Upper lobe of left lung (tissue), 6 donors: ENCODE measurements around the gene SPATS2. TPM values are rescaled to one million over a fixed set of nuclear protein-coding genes. Genes with fewer than 3 reads are reported as not detected.
A peak's percentile ranks its signal among the peaks of the same experiment; 100 is the strongest.

Source experiments
- ATAC-seq, 2 donors: fragments of 200-7000 bp; cut with Tn5 transposase; one replicate each; pipeline ENCODE4 v1.9.1; 2022; ENCODE audit warnings: mild to moderate bottlenecking in 2 of 2, moderate library complexity in 2 of 2; ENCODE audit not compliant: low FRiP score in 2 of 2
- DNase-seq, 2 donors: peaks; one replicate each; pipeline ENCODE4 v3.0.0-alpha.2; 2019 to 2020
- H3K27ac ChIP-seq, 4 donors: fragments of 200-600 bp; sonication (generic); one replicate each; pipeline ENCODE4 v1.5.1; 2016 to 2019
- H3K27me3 ChIP-seq, 4 donors: fragments of 200-600 bp; sonication (generic); one replicate each; pipeline ENCODE4 v1.5.1; 2017 to 2019
- H3K36me3 ChIP-seq, 4 donors: fragments of 200-600 bp; sonication (generic); one replicate each; pipeline ENCODE4 v1.5.1; 2016 to 2019
- H3K4me1 ChIP-seq, 4 donors: fragments of 200-600 bp; sonication (generic); one replicate each; pipeline ENCODE4 v1.5.1; 2018 to 2019
- H3K4me3 ChIP-seq, 4 donors: fragments of 200-600 bp; sonication (generic); one replicate each; pipeline ENCODE4 v1.5.1; 2017 to 2019; ENCODE audit warnings: mild to moderate bottlenecking in 2 of 4, moderate library complexity in 1 of 4
- H3K9me3 ChIP-seq, 4 donors: fragments of 200-600 bp; sonication (generic); one replicate each; pipeline ENCODE4 v1.5.1; 2018 to 2019
- CTCF ChIP-seq, 6 experiments: fragments of 450-650 bp in 4 of 6; fragments of 200-600 bp in 2 of 6; sonication (generic) in 2 of 6; IDR thresholded peaks; one replicate each; pipeline ENCODE4 v1.5.1; 2016 to 2019; ENCODE audit warnings: antibody characterized with exemption in 6 of 6
- EP300 ChIP-seq, 4 donors: sonication (generic); formaldehyde crosslinking; IDR thresholded peaks; one replicate each; pipeline ENCODE4 v1.5.1; 2017; ENCODE audit warnings: antibody characterized with exemption in 4 of 4, control low read depth in 2 of 4
- POLR2A ChIP-seq, 4 donors: fragments of 450-650 bp; IDR thresholded peaks; one replicate each; pipeline ENCODE4 v1.5.1; 2016 to 2017; ENCODE audit warnings: antibody characterized with exemption in 4 of 4, mild to moderate bottlenecking in 2 of 4
- POLR2AphosphoS5 ChIP-seq, 2 donors: sonication (generic); formaldehyde crosslinking; IDR thresholded peaks; one replicate each; pipeline ENCODE4 v1.5.1; 2017; ENCODE audit warnings: antibody characterized with exemption in 2 of 2
- WGBS, 2 donors: methylation state at CpG; one replicate each; pipeline ENCODE4 v1.1.5; 2017 to 2018; 5-methylcytosine and 5-hydroxymethylcytosine counted together
- total RNA-seq, 6 donors: library from RNA; depleted of rRNA in 4 of 6; stranded (reverse); fragments of >200 nt in 4 of 6; gene quantifications; one replicate each; pipeline versions ENCODE4 v1.1.0 to v1.2.1, GENCODE V29; 2016 to 2021
- donor health status: DM: no; HTN: no; CAD: no; lungs with moderate emphysema.
- donor health status: DM: no; HTN: yes; CAD: no; lungs with severe emphysema.

Gene SPATS2
- total RNA-seq, 6 donors from 2014 or later: 6.2 to 33.5 (median 14.4) TPM

- Histone ChIP-seq H3K4me1 (peaks cover 45 to 53% (median 50%) of the 10 kb centered on the region in 4 donors), H3K36me3 (no peaks in the 10 kb centered on the region), H3K9me3 (no peaks in the 10 kb centered on the region), H3K27me3 (peaks cover 4 to 55% (median 37%) of the 10 kb centered on the region in 4 donors), H3K4me3 (peak overlapping the region in 3 of 4 donors; percentile 41 to 48 (median 43)), H3K27ac (no peak overlapping the region)
- DNase-seq: peak; percentile 19 to 85
- TF ChIP-seq CTCF (IDR thresholded peaks at IDR 0.05) (no peak), POLR2A (IDR thresholded peaks at IDR 0.05) (no peak), POLR2AphosphoS5 (IDR thresholded peaks at IDR 0.05) (no peak), EP300 (IDR thresholded peaks at IDR 0.05) (no peak)
- no peak for ATAC-seq
- WGBS, 2 donors: 33 to 34% methylated on average over 13 to 21 of the region's 21 CpGs
Observed at GRCh38 chr12:49341777-49342065, 25.5 kb upstream of the SPATS2 start.

- DNase-seq: peak; percentile 81 to 89
- TF ChIP-seq CTCF (IDR thresholded peaks at IDR 0.05) (peak; percentile 75 to 85 (median 78)), EP300 (IDR thresholded peaks at IDR 0.05) (no peak), POLR2AphosphoS5 (IDR thresholded peaks at IDR 0.05) (no peak), POLR2A (IDR thresholded peaks at IDR 0.05) (no peak)
- peaks cover 4 to 55% (median 36%) of the 10 kb centered on the region in 4 donors for H3K27me3 ChIP-seq
Observed at GRCh38 chr12:49342066-49342913, 25.0 kb upstream of the SPATS2 start.

DNA sequence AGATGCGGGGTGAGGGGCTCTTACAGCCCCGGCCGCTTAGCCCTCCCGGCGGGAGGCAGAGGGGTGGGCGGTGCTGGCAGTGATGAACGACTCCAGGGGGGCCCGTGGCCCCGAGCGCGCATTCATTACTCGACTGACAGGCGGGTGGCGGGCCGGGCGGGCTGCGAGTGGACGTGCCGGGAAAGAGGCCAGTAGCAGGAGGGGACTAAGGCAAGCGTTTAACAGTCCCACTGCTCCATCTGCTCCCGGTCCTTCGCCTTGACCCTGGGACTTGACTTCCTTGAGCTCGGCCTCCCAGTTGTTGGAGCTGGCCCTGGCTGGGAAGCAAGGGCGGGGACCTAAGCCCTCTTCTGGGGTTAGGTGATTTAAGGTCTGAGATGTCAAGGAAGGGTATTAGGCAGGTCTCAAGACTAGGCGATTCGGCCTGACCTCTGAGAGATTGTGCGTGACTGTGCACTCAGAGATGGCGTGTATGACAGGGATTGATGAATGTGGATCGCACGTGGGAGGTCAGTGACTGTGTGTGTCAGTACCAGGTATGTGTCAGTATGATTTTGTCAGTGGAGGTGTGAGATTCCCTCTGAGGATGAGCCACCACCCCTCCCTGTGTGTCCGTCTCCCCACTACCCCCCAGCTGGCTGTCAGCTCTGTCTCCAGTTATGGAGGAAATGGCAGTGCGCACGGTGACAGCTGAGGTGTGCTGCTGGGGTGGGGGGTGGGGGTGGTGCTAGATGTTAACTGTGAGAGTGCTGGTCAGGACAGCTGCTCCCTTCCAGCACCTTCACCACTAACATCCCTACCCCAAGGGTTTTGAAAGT lies 24.1 kb upstream of the SPATS2 start:
- H3K27me3 ChIP-seq: peaks cover 4 to 55% (median 38%) of the 10 kb centered on the region in 4 donors
- peak; percentile 17 to 87 for DNase-seq
- 5 to 8% methylated on average over 13 to 20 of the region's 33 CpGs for WGBS, 2 donors
- TF ChIP-seq EP300 (IDR thresholded peaks at IDR 0.05) (no peak), CTCF (IDR thresholded peaks at IDR 0.05) (no peak), POLR2AphosphoS5 (IDR thresholded peaks at IDR 0.05) (no peak), POLR2A (IDR thresholded peaks at IDR 0.05) (no peak)
- H3K36me3 ChIP-seq: no peaks in the 10 kb centered on the region
- H3K4me1 ChIP-seq: peaks cover 52 to 57% (median 57%) of the 10 kb centered on the region in 4 donors
- no peak for ATAC-seq
- H3K27ac ChIP-seq: peak overlapping the region in 1 of 4 donors; percentile 25
- H3K9me3 ChIP-seq: no peaks in the 10 kb centered on the region
- H3K4me3 ChIP-seq: peak overlapping the region in 3 of 4 donors; percentile 41 to 48 (median 43)

More at GRCh38 chr12:49342066-49342913, 25.0 kb upstream of the SPATS2 start:
- Histone ChIP-seq H3K27ac (peak overlapping the region in 1 of 4 donors; percentile 25), H3K9me3 (no peaks in the 10 kb centered on the region), H3K36me3 (no peaks in the 10 kb centered on the region), H3K4me1 (peaks cover 45 to 53% (median 50%) of the 10 kb centered on the region in 4 donors), H3K4me3 (peak overlapping the region in 3 of 4 donors; percentile 41 to 48 (median 43))
- ATAC-seq: peak; percentile 66 to 71
- 4 to 12% methylated on average over 9 to 45 of the region's 58 CpGs for WGBS, 2 donors

DNA sequence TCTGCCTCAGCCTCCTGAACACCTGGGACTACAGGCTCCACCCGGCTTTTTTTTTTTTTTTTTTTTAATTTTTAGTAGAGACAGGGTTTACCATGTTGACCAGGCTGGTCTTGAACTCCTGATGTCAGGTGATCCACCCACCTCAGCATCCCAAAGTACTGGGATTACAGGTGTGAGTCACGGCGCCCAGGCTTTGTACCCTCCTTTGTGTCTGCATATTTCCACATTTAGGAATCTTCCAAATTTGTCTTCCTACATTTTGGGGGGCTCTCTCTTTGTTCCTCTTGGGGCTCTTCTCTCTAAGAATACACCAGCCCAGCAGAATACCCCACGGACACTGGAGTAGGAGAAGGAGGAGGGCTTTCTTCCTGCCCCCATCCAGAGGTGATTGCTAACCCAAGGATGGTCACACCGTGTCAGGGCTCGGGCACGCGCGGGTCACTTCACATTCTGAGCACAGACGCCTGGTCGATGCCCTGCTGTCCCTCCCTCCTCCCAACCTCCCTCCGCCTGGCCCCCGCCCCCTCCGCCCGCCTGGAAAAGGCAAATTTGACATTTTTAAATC lies 22.7 kb upstream of the SPATS2 start:
- Histone ChIP-seq H3K4me1 (peaks cover 54 to 59% (median 57%) of the 10 kb centered on the region in 4 donors), H3K27me3 (peaks cover 4 to 55% (median 38%) of the 10 kb centered on the region in 4 donors), H3K27ac (no peak overlapping the region), H3K36me3 (no peaks in the 10 kb centered on the region), H3K9me3 (no peaks in the 10 kb centered on the region), H3K4me3 (peak overlapping the region in 1 of 4 donors; percentile 41)
- TF ChIP-seq EP300 (IDR thresholded peaks at IDR 0.05) (no peak), POLR2AphosphoS5 (IDR thresholded peaks at IDR 0.05) (no peak), POLR2A (IDR thresholded peaks at IDR 0.05) (no peak), CTCF (IDR thresholded peaks at IDR 0.05) (no peak)
- DNase-seq (peak in 1 of 2 donors; percentile 8), ATAC-seq (no peak)
- 13 to 17% methylated on average over 9 to 15 of the region's 15 CpGs for WGBS, 2 donors
